ENCODE data around the gene TRAFD1.
A peak's percentile ranks its signal among the peaks of the same experiment; 100 is the strongest.
"Not testable (repeated sequence)": the region's sequence is repeated elsewhere in the genome, so short reads cannot be mapped to it uniquely, and the experiment has no call there.

Gene TRAFD1

DNA sequence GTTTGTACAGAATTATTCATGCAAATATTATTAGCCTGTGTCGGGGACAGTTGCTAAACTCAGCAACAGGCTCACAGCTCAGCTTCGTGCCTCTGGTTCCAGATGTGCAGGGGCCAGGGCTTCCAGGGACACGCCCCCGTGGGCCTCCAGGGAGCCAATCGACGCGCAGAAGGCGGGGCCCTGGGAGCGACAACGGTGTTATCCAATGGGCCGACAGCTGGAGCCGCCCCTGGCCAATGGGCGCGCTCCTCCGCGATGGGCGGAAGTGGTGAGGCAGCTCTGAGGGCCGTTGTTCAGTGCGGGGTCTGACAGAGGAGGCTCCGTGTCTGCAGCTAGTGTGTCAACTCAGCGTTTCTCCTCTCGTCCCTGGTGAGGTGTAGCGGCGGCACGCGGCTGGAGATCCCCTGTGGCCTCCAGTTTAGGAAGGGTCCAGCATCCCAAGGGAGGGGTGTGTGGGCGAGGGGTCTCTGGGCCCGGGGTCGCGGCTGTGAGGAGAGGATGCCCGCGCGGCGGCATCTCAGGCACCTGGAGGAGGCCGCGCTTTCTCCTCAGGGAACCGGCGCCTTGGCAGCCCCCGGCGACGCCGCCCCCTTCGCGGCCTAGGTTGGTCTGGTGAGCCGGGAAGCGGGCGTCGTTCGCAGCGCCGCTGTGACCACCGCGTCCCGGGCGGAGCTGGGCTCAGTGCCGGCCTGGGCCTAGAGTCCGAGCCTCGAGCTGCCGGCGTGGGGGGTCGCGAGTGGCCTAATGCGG, at the start of gene TRAFD1:
Gene TRAFD1, plus strand, starts transcription at position 311 of the 750 bp plus-strand sequence. CDS start 4,963 bp downstream, outside the sequence.
- Histone ChIP-seq H3K4me3 (ENCODE audit: low read depth in 1 of 2, low read length in 2 of 2) (peak within 1 kb of the TSS; percentile 83 to 94), H3K36me3 (ENCODE audit: control insufficient read depth in 1 of 2, insufficient read depth in 2 of 2, low read length in 2 of 2) (no peaks in the 10 kb centered on the region), H3K9me3 (ENCODE audit: control insufficient read depth in 1 of 2, low read length in 2 of 2) (no peaks in the 10 kb centered on the region), H3K27ac (ENCODE audit: low read depth, low read length) (peak within 1 kb of the TSS; percentile 88), H3K4me1 (ENCODE audit: control insufficient read depth in 1 of 2, insufficient read depth in 2 of 2, low read length in 2 of 2) (peaks cover 36 to 40% of the 10 kb centered on the region in 2 donors), H3K27me3 (ENCODE audit: control insufficient read depth in 1 of 2, insufficient read depth in 2 of 2, low read length in 2 of 2) (no peaks in the 10 kb centered on the region), H3K9ac (ENCODE audit: low read depth in 1 of 2, low read length in 2 of 2) (peak within 1 kb of the TSS; percentile 84 to 96)

DNA sequence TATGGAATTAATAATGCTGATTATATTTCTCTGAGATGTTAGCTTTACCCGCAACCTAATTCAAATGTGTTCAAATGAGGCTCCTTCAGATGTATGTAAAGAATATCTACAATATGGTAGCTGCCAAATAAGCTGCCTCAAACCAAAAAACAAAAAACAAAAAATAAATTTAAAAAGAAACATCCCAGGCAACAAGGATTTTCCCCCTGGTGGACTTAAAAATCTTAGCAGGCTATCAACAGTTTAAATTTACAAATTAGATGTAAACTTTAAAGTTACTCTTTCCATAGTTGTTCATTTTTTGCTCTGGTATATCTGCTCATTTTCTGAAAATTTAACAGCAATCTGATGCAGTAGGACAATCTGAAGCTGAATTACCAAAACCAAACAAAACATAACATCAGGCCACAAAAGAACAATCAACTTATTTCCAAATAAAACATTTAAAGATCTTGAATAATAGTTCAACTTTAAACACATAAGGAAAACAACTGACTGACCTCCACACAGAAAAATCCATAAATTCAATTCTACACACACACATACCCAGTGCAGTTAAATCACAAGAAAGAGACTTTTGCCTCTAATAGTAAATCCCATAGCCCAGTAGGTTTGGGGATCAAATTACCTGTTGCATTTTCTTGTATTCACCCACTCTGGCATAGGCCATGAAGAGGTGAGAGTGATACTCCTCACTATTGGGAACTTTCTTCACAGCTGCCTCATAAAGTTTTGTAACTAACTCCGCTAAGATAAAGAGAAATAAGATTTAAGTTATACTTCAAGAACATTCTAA, 38.1 kb upstream of the TRAFD1 start:
- Histone ChIP-seq H3K4me1 (ENCODE audit: control insufficient read depth in 1 of 2, insufficient read depth in 2 of 2, low read length in 2 of 2) (no peaks in the 10 kb centered on the region), H3K36me3 (ENCODE audit: control insufficient read depth in 1 of 2, insufficient read depth in 2 of 2, low read length in 2 of 2) (peaks cover 13 to 49% of the 10 kb centered on the region in 2 donors), H3K4me3 (ENCODE audit: low read depth in 1 of 2, low read length in 2 of 2) (no peak overlapping the region), H3K9ac (ENCODE audit: low read depth in 1 of 2, low read length in 2 of 2) (no peak overlapping the region), H3K9me3 (ENCODE audit: control insufficient read depth in 1 of 2, low read length in 2 of 2) (no peaks in the 10 kb centered on the region), H3K27ac (ENCODE audit: low read depth, low read length) (no peak overlapping the region), H3K27me3 (ENCODE audit: control insufficient read depth in 1 of 2, insufficient read depth in 2 of 2, low read length in 2 of 2) (no peaks in the 10 kb centered on the region)

DNA sequence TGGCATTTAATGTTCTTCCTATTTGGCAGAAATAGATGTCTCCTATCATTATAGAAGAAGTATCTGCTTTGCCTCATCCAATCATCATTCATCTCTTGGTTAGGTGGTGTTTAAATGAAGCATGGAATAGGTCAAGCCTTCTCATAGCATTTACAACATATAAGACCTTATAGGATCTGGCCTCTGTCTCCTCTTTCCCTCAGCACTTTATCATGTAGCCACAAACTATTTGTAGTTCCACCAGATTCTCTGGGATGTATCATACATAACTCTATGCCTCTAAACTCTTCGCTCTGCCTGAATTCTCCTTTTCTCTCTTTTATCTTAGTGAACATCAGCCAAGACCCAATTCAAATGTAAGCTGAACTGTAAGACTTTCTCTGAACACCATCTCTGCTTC, 37.5 kb upstream of the TRAFD1 start:
- H3K4me1 ChIP-seq (ENCODE audit: control insufficient read depth in 1 of 2, insufficient read depth in 2 of 2, low read length in 2 of 2): no peaks in the 10 kb centered on the region
- H3K36me3 ChIP-seq (ENCODE audit: control insufficient read depth in 1 of 2, insufficient read depth in 2 of 2, low read length in 2 of 2): peaks cover 13 to 55% of the 10 kb centered on the region in 2 donors

DNA sequence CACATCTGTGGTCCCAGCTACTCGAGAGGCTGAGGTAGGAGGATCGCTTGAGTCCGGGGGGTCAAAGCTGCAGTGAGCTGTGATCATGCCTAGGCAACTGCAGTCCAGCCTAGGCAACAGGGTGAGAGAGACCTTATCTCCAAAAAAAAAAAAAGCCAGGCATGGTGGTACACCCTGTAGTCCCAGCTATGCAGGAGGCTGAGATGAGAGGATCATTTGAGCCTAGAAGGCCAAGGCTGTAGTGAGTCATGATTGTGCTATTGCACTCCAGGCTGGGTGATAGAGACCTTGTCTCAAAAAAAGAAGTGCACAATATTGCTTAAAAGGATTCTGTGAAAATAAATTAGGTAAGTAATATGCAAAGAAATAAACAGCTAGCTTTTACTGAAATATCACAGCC, 33.8 kb upstream of the TRAFD1 start:
- Histone ChIP-seq H3K27ac (ENCODE audit: low read depth, low read length) (no peak overlapping the region), H3K4me1 (ENCODE audit: control insufficient read depth in 1 of 2, insufficient read depth in 2 of 2, low read length in 2 of 2) (peaks cover 0 to 2% of the 10 kb centered on the region in 2 donors), H3K4me3 (ENCODE audit: low read depth in 1 of 2, low read length in 2 of 2) (no peak overlapping the region), H3K9me3 (ENCODE audit: control insufficient read depth in 1 of 2, low read length in 2 of 2) (no peaks in the 10 kb centered on the region), H3K9ac (ENCODE audit: low read depth in 1 of 2, low read length in 2 of 2) (no peak overlapping the region), H3K36me3 (ENCODE audit: control insufficient read depth in 1 of 2, insufficient read depth in 2 of 2, low read length in 2 of 2) (peaks cover 16 to 43% of the 10 kb centered on the region in 2 donors), H3K27me3 (ENCODE audit: control insufficient read depth in 1 of 2, insufficient read depth in 2 of 2, low read length in 2 of 2) (no peaks in the 10 kb centered on the region)

More for the DNA sequence above, 37.5 kb upstream of the TRAFD1 start:
- H3K4me3 ChIP-seq (ENCODE audit: low read depth in 1 of 2, low read length in 2 of 2): no peak overlapping the region
- H3K9me3 ChIP-seq (ENCODE audit: control insufficient read depth in 1 of 2, low read length in 2 of 2): no peaks in the 10 kb centered on the region
- H3K27me3 ChIP-seq (ENCODE audit: control insufficient read depth in 1 of 2, insufficient read depth in 2 of 2, low read length in 2 of 2): no peaks in the 10 kb centered on the region
- no peak overlapping the region for H3K9ac ChIP-seq (ENCODE audit: low read depth in 1 of 2, low read length in 2 of 2)
- no peak overlapping the region for H3K27ac ChIP-seq (ENCODE audit: low read depth, low read length)

- no peak overlapping the region for H3K9ac ChIP-seq (ENCODE audit: low read depth in 1 of 2, low read length in 2 of 2)
- no peak overlapping the region for H3K4me3 ChIP-seq (ENCODE audit: low read depth in 1 of 2, low read length in 2 of 2)
- H3K4me1 ChIP-seq (ENCODE audit: control insufficient read depth in 1 of 2, insufficient read depth in 2 of 2, low read length in 2 of 2): peaks cover 0 to 5% of the 10 kb centered on the region in 2 donors
- H3K27me3 ChIP-seq (ENCODE audit: control insufficient read depth in 1 of 2, insufficient read depth in 2 of 2, low read length in 2 of 2): no peaks in the 10 kb centered on the region
- H3K27ac ChIP-seq (ENCODE audit: low read depth, low read length): no peak overlapping the region
- H3K36me3 ChIP-seq (ENCODE audit: control insufficient read depth in 1 of 2, insufficient read depth in 2 of 2, low read length in 2 of 2): peaks cover 10 to 42% of the 10 kb centered on the region in 2 donors
- H3K9me3 ChIP-seq (ENCODE audit: control insufficient read depth in 1 of 2, low read length in 2 of 2): no peaks in the 10 kb centered on the region
Measured at GRCh38 chr12:112096070-112096469, 29.3 kb upstream of the TRAFD1 start.

- H3K9me3 ChIP-seq (ENCODE audit: control insufficient read depth in 1 of 2, low read length in 2 of 2): no peaks in the 10 kb centered on the region
- H3K27ac ChIP-seq (ENCODE audit: low read depth, low read length): no peak overlapping the region
- H3K4me3 ChIP-seq (ENCODE audit: low read depth in 1 of 2, low read length in 2 of 2): no peak overlapping the region
- H3K9ac ChIP-seq (ENCODE audit: low read depth in 1 of 2, low read length in 2 of 2): no peak overlapping the region
- peaks cover 0 to 5% of the 10 kb centered on the region in 2 donors for H3K4me1 ChIP-seq (ENCODE audit: control insufficient read depth in 1 of 2, insufficient read depth in 2 of 2, low read length in 2 of 2)
- no peaks in the 10 kb centered on the region for H3K27me3 ChIP-seq (ENCODE audit: control insufficient read depth in 1 of 2, insufficient read depth in 2 of 2, low read length in 2 of 2)
- peaks cover 7 to 41% of the 10 kb centered on the region in 2 donors for H3K36me3 ChIP-seq (ENCODE audit: control insufficient read depth in 1 of 2, insufficient read depth in 2 of 2, low read length in 2 of 2)
Measured at GRCh38 chr12:112096667-112097066, 28.7 kb upstream of the TRAFD1 start.

- Histone ChIP-seq H3K4me1 (ENCODE audit: control insufficient read depth in 1 of 2, insufficient read depth in 2 of 2, low read length in 2 of 2) (peaks cover 0 to 5% of the 10 kb centered on the region in 2 donors), H3K36me3 (ENCODE audit: control insufficient read depth in 1 of 2, insufficient read depth in 2 of 2, low read length in 2 of 2) (peaks cover 5 to 33% of the 10 kb centered on the region in 2 donors), H3K27ac (ENCODE audit: low read depth, low read length) (no peak overlapping the region), H3K4me3 (ENCODE audit: low read depth in 1 of 2, low read length in 2 of 2) (no peak overlapping the region), H3K9me3 (ENCODE audit: control insufficient read depth in 1 of 2, low read length in 2 of 2) (no peaks in the 10 kb centered on the region), H3K9ac (ENCODE audit: low read depth in 1 of 2, low read length in 2 of 2) (no peak overlapping the region), H3K27me3 (ENCODE audit: control insufficient read depth in 1 of 2, insufficient read depth in 2 of 2, low read length in 2 of 2) (no peaks in the 10 kb centered on the region)
Measured at GRCh38 chr12:112097641-112098040, 27.7 kb upstream of the TRAFD1 start.

DNA sequence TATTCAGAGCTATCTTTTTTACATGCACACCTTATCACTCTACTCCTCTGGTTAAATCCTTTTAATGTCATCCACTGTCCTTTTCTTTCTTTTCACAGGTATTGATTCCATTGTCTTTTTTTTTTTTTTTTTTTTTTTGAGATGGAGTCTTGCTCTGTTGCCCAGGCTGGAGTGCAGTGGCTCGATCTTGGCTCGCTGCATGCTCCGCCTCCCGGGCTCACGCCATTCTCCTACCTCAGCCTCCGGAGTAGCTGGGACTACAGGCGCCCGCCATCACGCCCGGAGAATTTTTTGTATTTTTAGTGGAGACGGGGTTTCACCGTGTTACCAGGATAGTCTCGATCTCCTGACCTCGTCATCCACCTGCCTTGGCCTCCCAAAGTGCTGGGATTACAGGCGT, 24.9 kb upstream of the TRAFD1 start:
- peaks cover 5 to 36% of the 10 kb centered on the region in 2 donors for H3K36me3 ChIP-seq (ENCODE audit: control insufficient read depth in 1 of 2, insufficient read depth in 2 of 2, low read length in 2 of 2)
- H3K27ac ChIP-seq (ENCODE audit: low read depth, low read length); H3K4me1 ChIP-seq (ENCODE audit: control insufficient read depth in 1 of 2, insufficient read depth in 2 of 2, low read length in 2 of 2); H3K4me3 ChIP-seq (ENCODE audit: low read depth in 1 of 2, low read length in 2 of 2); H3K27me3 ChIP-seq (ENCODE audit: control insufficient read depth in 1 of 2, insufficient read depth in 2 of 2, low read length in 2 of 2); H3K9me3 ChIP-seq (ENCODE audit: control insufficient read depth in 1 of 2, low read length in 2 of 2); H3K9ac ChIP-seq (ENCODE audit: low read depth in 1 of 2, low read length in 2 of 2): not testable (repeated sequence)

- H3K27me3 ChIP-seq (ENCODE audit: control insufficient read depth in 1 of 2, insufficient read depth in 2 of 2, low read length in 2 of 2): no peaks in the 10 kb centered on the region
- H3K27ac ChIP-seq (ENCODE audit: low read depth, low read length): no peak overlapping the region
- peaks cover 0 to 34% of the 10 kb centered on the region in 2 donors for H3K36me3 ChIP-seq (ENCODE audit: control insufficient read depth in 1 of 2, insufficient read depth in 2 of 2, low read length in 2 of 2)
- H3K4me1 ChIP-seq (ENCODE audit: control insufficient read depth in 1 of 2, insufficient read depth in 2 of 2, low read length in 2 of 2): peaks cover 10 to 17% of the 10 kb centered on the region in 2 donors
- H3K4me3 ChIP-seq (ENCODE audit: low read depth in 1 of 2, low read length in 2 of 2): no peak overlapping the region
- H3K9ac ChIP-seq (ENCODE audit: low read depth in 1 of 2, low read length in 2 of 2): no peak overlapping the region
- no peaks in the 10 kb centered on the region for H3K9me3 ChIP-seq (ENCODE audit: control insufficient read depth in 1 of 2, low read length in 2 of 2)
Measured at GRCh38 chr12:112102127-112102526, 23.2 kb upstream of the TRAFD1 start.

DNA sequence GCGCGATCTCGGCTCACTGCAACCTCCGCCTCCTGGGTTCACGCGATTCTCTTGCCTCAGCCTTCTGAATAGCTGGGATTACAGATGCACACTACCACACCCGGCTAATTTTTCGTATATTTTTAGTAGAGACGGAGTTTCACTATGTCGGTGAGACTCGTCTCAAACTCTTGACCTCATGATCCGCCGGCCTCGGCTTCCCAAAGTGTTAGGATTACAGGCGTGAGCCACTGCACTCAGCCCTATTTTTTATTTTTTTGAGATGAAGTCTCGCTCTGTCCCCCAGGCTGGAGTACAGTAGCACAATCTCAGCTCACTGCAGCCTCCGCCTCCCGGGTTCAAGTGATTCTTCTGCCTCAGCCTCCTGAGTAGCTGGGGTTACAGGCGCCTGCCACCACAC, 22.6 kb upstream of the TRAFD1 start:
- H3K9ac ChIP-seq (ENCODE audit: low read depth in 1 of 2, low read length in 2 of 2); H3K27ac ChIP-seq (ENCODE audit: low read depth, low read length); H3K4me3 ChIP-seq (ENCODE audit: low read depth in 1 of 2, low read length in 2 of 2); H3K27me3 ChIP-seq (ENCODE audit: control insufficient read depth in 1 of 2, insufficient read depth in 2 of 2, low read length in 2 of 2); H3K9me3 ChIP-seq (ENCODE audit: control insufficient read depth in 1 of 2, low read length in 2 of 2): not testable (repeated sequence)
- peaks cover 15 to 23% of the 10 kb centered on the region in 2 donors for H3K4me1 ChIP-seq (ENCODE audit: control insufficient read depth in 1 of 2, insufficient read depth in 2 of 2, low read length in 2 of 2)
- H3K36me3 ChIP-seq (ENCODE audit: control insufficient read depth in 1 of 2, insufficient read depth in 2 of 2, low read length in 2 of 2): peaks cover 0 to 33% of the 10 kb centered on the region in 2 donors

Measured in duodenal mucosa (tissue), 2 donors.